Right lobe of liver (tissue), 4 donors: ENCODE results near the gene CLK2.

Source experiments
- CTCF ChIP-seq, 4 donors: fragments of 200-600 bp in 3 of 4; fragments of 450-650 bp in 1 of 4; IDR thresholded peaks; one replicate each; pipeline versions ENCODE4 v1.5.1 to v1.8.0; 2016 to 2022; ENCODE audit warnings: antibody characterized with exemption in 4 of 4, mild to moderate bottlenecking in 2 of 4
- POLR2A ChIP-seq: fragments of 450-650 bp; IDR thresholded peaks from one replicate; pipeline ENCODE4 v1.6.1; 2017; ENCODE audit warnings: antibody characterized with exemption, mild to moderate bottlenecking
- donor health status: DM: no; HTN: no; CAD: no.
- donor health status: DM: no; HTN: no; CAD: no.
- donor health status: DM: no; HTN: yes; CAD: no.

DNA sequence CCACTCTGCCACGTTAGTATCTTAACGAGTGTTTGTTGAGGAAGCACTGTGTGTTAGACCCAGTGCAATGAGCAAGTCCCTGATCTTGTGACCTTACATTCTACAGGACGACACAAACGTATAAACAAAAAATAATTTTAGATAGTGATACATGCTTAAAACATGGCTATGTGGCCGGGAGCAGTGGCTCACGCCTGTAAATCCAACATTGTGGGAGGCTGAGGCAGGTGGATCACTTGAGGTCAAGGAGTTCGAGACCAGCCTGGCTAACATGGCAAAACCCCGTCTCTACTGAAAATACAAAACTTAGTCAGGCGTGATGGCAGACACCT, 45.2 kb downstream of the CLK2 start:
- TF ChIP-seq CTCF (IDR thresholded peaks at IDR 0.05), result no peak
- TF ChIP-seq POLR2A, result no peak
